Measurements from ENCODE around the gene CX3CR1. TPM values are rescaled to one million over a fixed set of nuclear protein-coding genes. Genes with fewer than 3 reads are reported as not detected.

The CX3CR1 gene, protein sequence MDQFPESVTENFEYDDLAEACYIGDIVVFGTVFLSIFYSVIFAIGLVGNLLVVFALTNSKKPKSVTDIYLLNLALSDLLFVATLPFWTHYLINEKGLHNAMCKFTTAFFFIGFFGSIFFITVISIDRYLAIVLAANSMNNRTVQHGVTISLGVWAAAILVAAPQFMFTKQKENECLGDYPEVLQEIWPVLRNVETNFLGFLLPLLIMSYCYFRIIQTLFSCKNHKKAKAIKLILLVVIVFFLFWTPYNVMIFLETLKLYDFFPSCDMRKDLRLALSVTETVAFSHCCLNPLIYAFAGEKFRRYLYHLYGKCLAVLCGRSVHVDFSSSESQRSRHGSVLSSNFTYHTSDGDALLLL
- total RNA-seq = not detected in 2 replicates

DNA sequence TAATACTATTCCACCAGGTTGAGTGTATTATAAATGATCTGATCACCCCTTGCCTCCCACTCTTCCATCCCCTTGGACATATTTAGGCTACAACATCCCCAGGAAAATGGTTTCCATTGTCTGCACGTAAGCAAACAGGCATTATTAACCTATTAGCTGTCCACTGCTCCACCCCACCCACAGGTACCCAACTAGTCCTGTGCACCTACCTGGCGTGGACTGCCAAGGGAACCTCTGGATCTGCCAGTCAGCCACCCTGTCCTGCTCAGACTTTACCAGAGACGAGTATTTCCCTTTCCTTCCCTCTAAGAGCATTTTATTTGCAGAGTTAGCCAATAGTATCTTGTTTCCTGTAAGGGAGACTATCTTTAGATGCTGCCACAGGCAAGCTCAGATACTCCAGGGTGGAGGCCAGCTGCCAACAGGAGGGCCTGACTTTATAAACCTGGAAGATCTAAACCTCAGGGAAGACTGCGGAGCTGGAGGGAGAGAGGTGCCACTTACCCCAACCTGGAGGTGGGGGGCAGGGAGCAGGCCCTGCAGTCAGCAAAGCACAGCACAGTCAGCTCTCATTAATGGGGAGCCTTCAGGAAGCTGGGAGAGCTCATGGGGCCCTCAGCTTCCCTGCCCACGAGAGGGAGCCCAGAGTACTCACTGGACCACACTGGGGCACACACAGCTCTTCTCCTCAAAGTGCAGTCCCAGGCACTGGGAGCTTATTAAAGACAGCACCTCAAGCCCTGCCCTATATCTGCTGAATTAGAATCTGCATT lies at the start of gene CX3CR1:
CX3CR1 (minus strand) TSS at position 292 of the 773 bp plus-strand sequence. CDS start 13,527 bp downstream, outside the sequence.

DNA sequence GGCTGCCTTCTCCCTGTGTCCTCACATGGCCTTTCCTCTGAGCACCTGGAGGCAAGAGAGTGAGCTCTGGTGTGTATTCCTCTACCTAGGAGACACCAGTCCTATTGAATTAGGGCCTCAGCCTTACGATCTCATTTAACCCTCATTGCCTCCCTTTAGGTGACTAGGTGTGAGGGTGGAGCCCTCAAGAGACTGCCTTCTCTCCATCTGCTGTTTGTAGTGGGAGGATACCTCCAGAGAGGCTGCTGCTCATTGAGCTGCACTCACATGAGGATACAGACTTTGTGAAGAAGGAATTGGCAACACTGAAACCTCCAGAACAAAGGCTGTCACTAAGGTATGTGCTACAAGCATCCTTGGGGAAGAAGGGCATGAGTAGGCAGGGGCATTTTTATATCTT lies 49.7 kb upstream of the CX3CR1 start, which contains the start of gene CCR8:
CCR8 (plus strand) TSS at position 217 of the 400 bp plus-strand sequence. CDS start 2,623 bp downstream, outside the sequence.

Other genes starting within 250 kb of the CX3CR1 start
- gene SCN11A, start 228.1 kb downstream of the CX3CR1 start, total RNA-seq = under 0.01 and 0.17 TPM in 2 replicates
- 34.7 and 44.5 TPM in 2 replicates for gene WDR48, start 228.0 kb downstream of the CX3CR1 start, total RNA-seq
- gene GORASP1, start 172.4 kb downstream of the CX3CR1 start, total RNA-seq = 41.2 and 42.3 TPM in 2 replicates
- gene TTC21A, start 172.4 kb downstream of the CX3CR1 start, total RNA-seq = 3.5 and 6.1 TPM in 2 replicates
- gene CSRNP1, start 126.4 kb downstream of the CX3CR1 start, total RNA-seq = 2.5 and 9.1 TPM in 2 replicates
- under 0.01 TPM in 1 of 2 replicates, not detected in the other for gene XIRP1, start 87.4 kb downstream of the CX3CR1 start, total RNA-seq
- gene CCR8, start 49.7 kb upstream of the CX3CR1 start, total RNA-seq = not detected in 2 replicates
- 15.6 and 24.3 TPM in 2 replicates for gene SLC25A38, start 103.3 kb upstream of the CX3CR1 start, total RNA-seq
- 1,241 and 1,538 TPM in 2 replicates for gene RPSA, start 126.7 kb upstream of the CX3CR1 start, total RNA-seq
- under 0.01 TPM in 1 of 2 replicates, not detected in the other for gene MOBP, start 187.6 kb upstream of the CX3CR1 start, total RNA-seq